Central memory CD8-positive, alpha-beta T cell (primary cell): ENCODE measurements around the gene DPF3.

Source experiments
- ATAC-seq: fragments of 150-1000 bp; cut with Tn5 transposase; replicated peaks from 2 replicates; pipeline ENCODE4 v1.10.0; 2022; ENCODE audit warnings: mild to moderate bottlenecking, moderate FRiP score, moderate number of reproducible peaks; ENCODE audit not compliant: poor library complexity, severe bottlenecking; ENCODE audit errors: extremely low read depth
- DNase-seq, 2 donors: peaks; one replicate each; pipeline ENCODE4 v3.0.0; 2021; ENCODE audit warnings: low spot score in 2 of 2
- H3K27ac Mint-ChIP-seq: one replicate; pipeline ENCODE4 v1.8.0; 2022; ENCODE audit warnings: low read depth, mild to moderate bottlenecking, moderate library complexity, mixed read lengths
- H3K27me3 Mint-ChIP-seq: one replicate; pipeline ENCODE4 v1.8.0; 2022; ENCODE audit warnings: mixed read lengths
- H3K36me3 Mint-ChIP-seq: one replicate; pipeline ENCODE4 v1.8.0; 2022; ENCODE audit warnings: mild to moderate bottlenecking, moderate library complexity, mixed read lengths; ENCODE audit not compliant: insufficient read depth
- H3K4me1 Mint-ChIP-seq: one replicate; pipeline ENCODE4 v1.8.0; 2022; ENCODE audit warnings: mixed read lengths
- H3K4me3 Mint-ChIP-seq: one replicate; pipeline ENCODE4 v1.8.0; 2022; ENCODE audit warnings: mild to moderate bottlenecking, moderate library complexity, mixed read lengths
- H3K9me3 Mint-ChIP-seq: one replicate; pipeline ENCODE4 v1.8.0; 2022; ENCODE audit warnings: mixed read lengths

The DPF3 gene

DNA sequence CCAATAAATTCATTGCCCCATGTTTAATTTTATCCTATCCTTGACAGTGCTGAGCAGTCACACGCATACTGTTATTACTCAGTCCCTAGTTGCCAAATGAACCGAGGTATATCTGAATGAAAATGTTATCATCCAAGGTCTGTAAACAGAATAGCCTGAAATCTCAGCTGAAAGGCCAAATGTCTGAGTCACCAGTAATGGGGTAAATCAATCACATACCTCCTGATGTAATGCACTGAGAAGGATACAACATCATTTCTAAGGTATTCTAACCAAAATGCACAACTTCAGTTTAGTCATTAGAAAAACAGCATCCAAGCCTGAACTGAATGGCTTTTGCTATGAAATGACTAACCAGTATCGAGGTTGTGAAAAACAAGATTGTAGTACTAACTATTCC is 228.6 kb downstream of the DPF3 start:
- Mint-ChIP-seq H3K4me1 (no peaks in the 10 kb centered on the region), H3K9me3 (no peaks in the 10 kb centered on the region), H3K4me3 (no peak overlapping the region), H3K36me3 (peaks cover 1% of the 10 kb centered on the region), H3K27ac (no peak overlapping the region), H3K27me3 (peaks cover 25% of the 10 kb centered on the region)
- ATAC-seq (no peak), DNase-seq (no peak)

DNA sequence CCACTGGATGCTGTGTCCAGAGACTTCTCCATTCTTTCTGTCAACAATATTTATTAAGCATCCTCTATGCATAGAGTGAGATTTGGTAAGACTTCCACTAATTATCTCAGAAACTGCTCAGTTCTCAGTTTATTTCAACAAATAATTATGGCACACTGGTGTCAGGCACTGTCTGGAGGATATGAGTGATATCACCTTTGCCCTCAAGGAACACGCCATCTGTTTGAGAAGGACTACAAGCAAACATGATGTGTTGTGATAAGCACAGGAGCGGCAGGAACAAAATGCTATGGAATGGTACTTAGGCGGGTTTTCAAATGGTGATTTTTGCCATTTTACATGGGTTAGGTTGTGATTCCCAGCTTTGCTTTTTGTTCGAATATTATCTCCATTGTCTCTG is 229.2 kb downstream of the DPF3 start:
- no peaks in the 10 kb centered on the region for H3K9me3 Mint-ChIP-seq
- DNase-seq: no peak
- no peak overlapping the region for H3K27ac Mint-ChIP-seq
- peaks cover 19% of the 10 kb centered on the region for H3K27me3 Mint-ChIP-seq
- H3K4me1 Mint-ChIP-seq: no peaks in the 10 kb centered on the region
- H3K4me3 Mint-ChIP-seq: no peak overlapping the region
- peaks cover 1% of the 10 kb centered on the region for H3K36me3 Mint-ChIP-seq
- no peak for ATAC-seq

DNA sequence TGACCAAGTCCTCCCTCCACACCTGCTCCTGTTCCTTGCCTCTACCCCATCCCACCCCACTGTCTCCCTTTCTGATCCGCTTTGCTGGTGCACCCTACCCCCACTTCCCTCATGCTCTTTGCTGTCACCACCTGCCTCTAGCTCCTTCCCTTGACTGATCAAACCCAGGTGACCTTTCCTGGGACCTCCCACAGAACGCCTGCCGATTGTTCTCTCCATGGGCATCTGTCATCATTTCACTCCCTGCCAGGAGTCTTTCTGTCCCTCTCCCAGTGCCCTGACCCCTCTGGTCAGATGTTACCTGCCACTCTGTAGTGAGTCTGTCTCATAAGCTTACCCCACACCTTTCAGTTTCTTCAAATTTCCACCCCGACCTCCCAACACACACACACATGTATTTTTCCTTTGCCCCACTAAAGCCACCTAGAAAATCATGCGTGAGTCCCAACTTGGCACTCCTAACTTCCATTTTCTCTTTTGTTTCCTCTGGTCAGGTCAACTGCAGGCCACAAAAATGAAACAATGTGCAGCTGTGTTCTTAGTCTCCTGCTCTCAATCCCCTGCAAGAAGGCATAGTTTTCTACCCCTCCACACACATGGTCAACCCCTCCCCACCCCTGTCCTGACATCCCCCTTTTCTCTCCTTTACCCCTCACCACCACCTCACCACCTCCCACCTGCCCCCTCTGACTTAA is 229.8 kb downstream of the DPF3 start:
- DNase-seq: no peak
- Mint-ChIP-seq H3K27ac (no peak overlapping the region), H3K9me3 (no peaks in the 10 kb centered on the region), H3K4me3 (no peak overlapping the region), H3K36me3 (peaks cover 1% of the 10 kb centered on the region), H3K4me1 (no peaks in the 10 kb centered on the region), H3K27me3 (peaks cover 17% of the 10 kb centered on the region)
- ATAC-seq: no peak

DNA sequence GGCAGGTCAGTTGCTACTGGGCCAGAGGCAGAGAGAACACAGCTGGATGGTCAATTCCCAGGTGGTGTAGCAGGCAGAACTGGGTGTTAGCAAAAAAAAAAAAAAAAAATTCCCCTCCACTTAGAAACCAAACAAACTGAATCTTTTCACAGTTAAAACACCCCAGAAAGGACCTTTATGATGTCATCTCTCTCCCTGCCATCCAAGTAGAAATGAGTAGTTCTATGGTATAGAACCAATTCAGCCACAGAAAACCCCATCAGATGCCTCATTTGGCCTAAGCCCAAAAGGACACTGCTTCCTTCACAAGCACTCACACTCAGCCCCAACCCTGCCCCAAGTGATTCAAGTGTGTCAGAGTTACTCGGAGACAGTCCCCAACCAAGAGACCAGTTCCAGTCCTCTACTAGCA is 230.8 kb downstream of the DPF3 start:
- H3K36me3 Mint-ChIP-seq: peaks cover 1% of the 10 kb centered on the region
- peaks cover 20% of the 10 kb centered on the region for H3K27me3 Mint-ChIP-seq
- no peak for DNase-seq
- no peak overlapping the region for H3K4me3 Mint-ChIP-seq
- no peaks in the 10 kb centered on the region for H3K9me3 Mint-ChIP-seq
- no peaks in the 10 kb centered on the region for H3K4me1 Mint-ChIP-seq
- H3K27ac Mint-ChIP-seq: peak overlapping the region; percentile 66
- no peak for ATAC-seq

DNA sequence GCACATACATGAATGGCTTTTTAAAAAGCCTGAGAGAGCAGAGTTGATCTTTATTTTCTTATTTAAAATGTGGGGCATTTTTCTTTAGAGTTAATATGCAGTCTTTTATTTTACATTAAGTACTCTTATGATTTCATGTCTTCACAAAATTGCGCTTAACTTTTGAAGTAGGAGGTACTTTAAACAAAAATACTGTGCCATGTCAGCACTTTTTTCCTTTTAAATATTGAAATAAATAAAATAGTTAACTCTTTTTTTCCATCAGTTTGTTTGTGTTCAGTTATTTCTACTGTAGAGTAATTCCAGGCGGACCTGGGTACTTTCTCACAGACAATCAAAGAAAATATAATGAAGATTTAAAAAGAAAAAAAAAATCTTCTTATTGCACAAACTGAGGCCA is 231.7 kb downstream of the DPF3 start:
- no peak overlapping the region for H3K4me3 Mint-ChIP-seq
- H3K27me3 Mint-ChIP-seq: peaks cover 20% of the 10 kb centered on the region
- H3K4me1 Mint-ChIP-seq: no peaks in the 10 kb centered on the region
- no peak for ATAC-seq
- H3K36me3 Mint-ChIP-seq: peaks cover 1% of the 10 kb centered on the region
- H3K27ac Mint-ChIP-seq: peak overlapping the region; percentile 66
- H3K9me3 Mint-ChIP-seq: no peaks in the 10 kb centered on the region
- DNase-seq: no peak

DNA sequence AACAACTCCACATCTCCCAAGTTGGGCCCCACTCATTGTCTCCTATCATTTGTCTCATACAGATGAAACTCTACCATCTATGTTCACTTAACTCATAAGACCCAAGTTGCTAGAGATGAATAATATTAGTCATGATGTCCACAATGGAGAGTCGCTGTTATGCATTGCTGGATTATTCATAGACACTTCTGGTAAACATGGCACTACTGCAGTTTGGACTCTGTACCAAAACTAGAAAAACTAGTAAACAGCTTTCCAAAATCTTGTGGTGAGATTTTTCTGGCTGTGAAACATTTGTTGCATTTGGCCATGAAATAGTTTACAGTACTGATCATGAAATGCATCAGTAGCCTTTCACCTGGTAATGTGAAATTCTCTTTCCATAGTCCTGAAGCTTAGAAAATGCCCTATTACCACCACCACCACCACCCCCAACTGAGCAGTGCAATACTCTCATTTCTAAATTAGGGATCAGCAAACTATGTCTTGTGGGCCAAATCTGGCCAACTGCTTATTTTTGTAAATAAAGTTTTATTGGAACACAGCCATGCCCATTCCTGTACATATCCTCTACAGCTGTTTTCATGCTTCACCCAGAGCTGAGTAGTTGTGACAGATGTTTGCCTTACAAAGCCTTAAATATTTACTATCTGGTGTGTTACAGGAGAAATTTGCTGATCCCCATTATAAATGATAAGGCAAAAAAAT is 236.5 kb downstream of the DPF3 start:
- H3K4me3 Mint-ChIP-seq: no peak overlapping the region
- ATAC-seq: no peak
- DNase-seq: no peak
- no peaks in the 10 kb centered on the region for H3K9me3 Mint-ChIP-seq
- no peaks in the 10 kb centered on the region for H3K4me1 Mint-ChIP-seq
- no peak overlapping the region for H3K27ac Mint-ChIP-seq
- peaks cover 1% of the 10 kb centered on the region for H3K36me3 Mint-ChIP-seq
- peaks cover 22% of the 10 kb centered on the region for H3K27me3 Mint-ChIP-seq

DNA sequence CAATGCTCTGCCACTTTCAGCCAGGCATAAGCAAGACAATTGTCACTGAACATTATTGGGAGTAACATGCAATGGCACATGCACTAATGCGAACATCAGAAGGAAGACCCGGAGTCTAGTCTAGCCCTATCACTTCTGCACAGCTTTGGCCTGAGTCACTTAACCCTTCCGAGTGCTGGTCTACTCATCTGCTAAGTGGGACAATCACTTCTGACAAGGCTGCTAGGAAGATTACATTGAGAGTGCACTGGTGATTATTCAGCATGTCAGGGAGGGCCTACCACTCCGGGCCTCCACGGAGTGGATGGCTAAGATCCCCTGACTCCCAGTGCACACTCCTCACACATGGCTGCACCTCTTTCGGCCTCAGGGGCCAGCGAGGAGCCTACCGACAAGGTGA is 240.9 kb downstream of the DPF3 start:
- H3K27me3 Mint-ChIP-seq: peaks cover 31% of the 10 kb centered on the region
- H3K4me1 Mint-ChIP-seq: no peaks in the 10 kb centered on the region
- no peak overlapping the region for H3K27ac Mint-ChIP-seq
- H3K9me3 Mint-ChIP-seq: no peaks in the 10 kb centered on the region
- no peak overlapping the region for H3K4me3 Mint-ChIP-seq
- H3K36me3 Mint-ChIP-seq: no peaks in the 10 kb centered on the region
- DNase-seq (no peak), ATAC-seq (no peak)

DNA sequence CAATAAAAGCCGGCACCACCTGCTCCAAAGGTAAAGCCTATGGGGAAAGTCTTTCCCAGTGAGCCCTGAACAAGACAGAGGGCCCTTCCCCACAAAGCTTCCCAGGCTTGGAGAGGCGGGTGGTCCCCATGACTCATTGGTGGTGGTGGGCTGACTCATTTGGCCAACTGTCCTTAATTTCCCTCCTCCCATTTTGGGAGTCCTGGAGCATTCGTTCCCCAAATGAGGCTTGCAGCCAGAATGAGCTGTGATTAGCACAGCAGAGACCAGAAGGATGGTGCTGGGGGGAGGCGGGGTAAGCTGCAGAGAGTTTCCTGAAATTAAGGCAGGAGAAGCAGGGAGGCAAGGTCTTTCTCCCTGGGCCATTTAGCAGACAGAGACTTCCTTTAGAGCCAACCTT is 241.7 kb downstream of the DPF3 start:
- H3K27me3 Mint-ChIP-seq: peaks cover 31% of the 10 kb centered on the region
- no peak overlapping the region for H3K4me3 Mint-ChIP-seq
- H3K27ac Mint-ChIP-seq: no peak overlapping the region
- no peak for ATAC-seq
- H3K4me1 Mint-ChIP-seq: no peaks in the 10 kb centered on the region
- no peaks in the 10 kb centered on the region for H3K9me3 Mint-ChIP-seq
- no peak for DNase-seq
- no peaks in the 10 kb centered on the region for H3K36me3 Mint-ChIP-seq

DNA sequence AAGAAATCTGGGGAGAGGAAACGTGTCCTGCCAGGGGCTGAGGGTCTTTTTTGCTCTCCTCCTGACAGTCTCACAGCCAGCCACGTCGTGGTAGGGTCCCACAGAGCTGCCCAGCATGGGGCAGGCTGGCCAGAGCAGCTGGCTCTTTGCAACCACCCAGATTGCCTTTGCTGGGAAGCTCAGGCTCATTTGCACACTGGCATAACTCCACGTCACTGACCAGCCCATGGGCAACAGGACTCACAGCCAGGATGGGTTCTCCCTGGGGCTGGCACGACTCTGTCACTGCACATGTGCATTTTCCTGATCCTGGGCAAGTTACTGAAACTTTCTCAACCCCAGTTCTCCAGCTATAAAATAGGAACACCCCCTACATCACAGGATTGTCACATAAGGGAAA is 242.2 kb downstream of the DPF3 start:
- Mint-ChIP-seq H3K36me3 (no peaks in the 10 kb centered on the region), H3K4me1 (no peaks in the 10 kb centered on the region), H3K27me3 (peaks cover 30% of the 10 kb centered on the region), H3K27ac (no peak overlapping the region), H3K4me3 (no peak overlapping the region), H3K9me3 (no peaks in the 10 kb centered on the region)
- ATAC-seq: no peak
- no peak for DNase-seq

DNA sequence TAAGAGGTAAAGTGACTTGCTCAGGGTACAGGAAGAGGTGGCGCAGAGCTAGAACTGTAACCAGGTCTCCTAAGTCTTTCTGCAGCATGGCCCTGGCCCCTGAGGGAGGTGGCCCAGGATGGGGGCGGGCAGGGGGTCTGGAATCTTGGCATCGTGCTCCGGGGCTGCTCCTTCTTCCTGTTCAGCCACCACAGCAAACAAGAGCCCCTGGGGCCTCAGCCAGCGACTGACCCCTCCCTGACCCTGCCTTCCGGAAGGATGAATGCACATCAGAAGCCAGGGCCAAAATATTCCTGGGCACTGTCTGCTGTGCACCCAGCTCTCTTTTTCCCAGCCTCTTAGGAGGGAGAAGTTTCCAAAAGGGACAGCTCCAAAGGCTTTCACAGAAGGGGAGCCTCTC is 242.8 kb downstream of the DPF3 start:
- ATAC-seq (no peak), DNase-seq (no peak)
- Mint-ChIP-seq H3K27me3 (peaks cover 24% of the 10 kb centered on the region), H3K4me3 (no peak overlapping the region), H3K27ac (no peak overlapping the region), H3K36me3 (no peaks in the 10 kb centered on the region), H3K4me1 (no peaks in the 10 kb centered on the region), H3K9me3 (no peaks in the 10 kb centered on the region)

DNA sequence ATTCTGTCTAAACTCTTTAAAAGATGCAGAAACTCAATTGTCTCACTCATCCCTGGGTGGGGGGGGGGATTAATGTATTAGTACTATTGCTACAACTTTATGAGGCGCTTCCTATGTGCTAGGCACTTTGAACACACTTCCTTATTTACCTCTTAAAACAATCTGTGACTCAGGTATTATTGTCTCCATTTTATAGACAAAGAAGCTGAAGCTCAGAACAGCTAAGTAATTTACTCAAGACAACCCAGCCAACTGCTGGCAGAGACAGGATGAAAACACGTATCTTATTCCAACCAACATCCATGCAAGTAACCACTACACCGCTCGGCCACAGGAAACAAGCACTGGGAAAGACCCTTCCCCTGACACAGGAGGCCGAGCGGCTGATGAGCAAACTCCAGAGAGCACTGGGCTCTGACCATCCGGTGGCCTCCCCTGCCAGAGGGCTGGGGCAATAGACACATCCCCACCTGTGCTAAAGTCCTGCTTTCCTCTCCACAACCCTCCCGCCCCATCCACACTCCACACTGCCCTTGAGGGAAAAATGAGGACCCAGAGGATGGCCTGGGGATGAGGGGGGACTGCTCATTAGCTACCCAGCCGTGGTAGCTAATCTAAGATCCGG is 244.2 kb downstream of the DPF3 start:
- no peak for ATAC-seq
- Mint-ChIP-seq H3K4me3 (no peak overlapping the region), H3K27ac (no peak overlapping the region), H3K4me1 (no peaks in the 10 kb centered on the region), H3K27me3 (peaks cover 17% of the 10 kb centered on the region), H3K9me3 (no peaks in the 10 kb centered on the region), H3K36me3 (no peaks in the 10 kb centered on the region)
- DNase-seq: no peak

DNA sequence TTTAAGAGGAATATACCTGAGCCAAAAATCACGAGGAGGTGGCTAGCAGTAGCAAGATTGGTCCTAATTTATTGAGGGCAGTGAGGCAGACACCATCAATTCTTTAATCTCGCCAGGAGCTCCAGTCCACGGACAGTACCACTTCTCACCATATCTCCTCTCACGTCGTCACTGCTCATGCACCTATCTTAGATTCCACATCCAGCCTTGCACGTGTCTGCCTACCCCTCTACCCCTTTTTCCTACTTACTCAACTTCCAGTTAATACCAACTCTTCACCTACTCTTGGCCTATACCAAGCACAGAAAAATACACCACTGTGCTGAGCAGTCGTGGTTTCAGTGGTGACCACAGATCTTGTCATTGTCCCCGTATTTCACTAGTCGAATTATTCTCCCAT is 246.1 kb downstream of the DPF3 start:
- H3K9me3 Mint-ChIP-seq: no peaks in the 10 kb centered on the region
- H3K4me3 Mint-ChIP-seq: no peak overlapping the region
- H3K36me3 Mint-ChIP-seq: no peaks in the 10 kb centered on the region
- H3K4me1 Mint-ChIP-seq: no peaks in the 10 kb centered on the region
- DNase-seq (no peak), ATAC-seq (no peak)
- H3K27ac Mint-ChIP-seq: no peak overlapping the region
- H3K27me3 Mint-ChIP-seq: peaks cover 17% of the 10 kb centered on the region
